Testis (tissue), 3 donors: ENCODE data around the gene IL15RA. TPM values are rescaled to one million over a fixed set of nuclear protein-coding genes. Genes with fewer than 3 reads are reported as not detected.

Source experiments
- DNase-seq: peaks from one replicate; pipeline ENCODE4 v3.0.0-alpha.2; 2019
- H3K27ac ChIP-seq, 2 donors: fragments of 200-600 bp; sonication (generic); one replicate each; pipeline ENCODE4 v1.5.1; 2019
- H3K27me3 ChIP-seq: fragments of 200-600 bp; sonication (generic); one replicate; pipeline ENCODE4 v1.5.1; 2019
- H3K36me3 ChIP-seq: fragments of 200-600 bp; sonication (generic); one replicate; pipeline ENCODE4 v1.5.1; 2017; ENCODE audit warnings: low read depth; ENCODE audit errors: missing control alignments
- H3K4me1 ChIP-seq: fragments of 200-600 bp; sonication (generic); one replicate; pipeline ENCODE4 v1.5.1; 2019
- H3K4me3 ChIP-seq, 2 donors: fragments of 200-600 bp; sonication (generic); one replicate each; pipeline ENCODE4 v1.5.1; 2017 to 2019
- H3K9me3 ChIP-seq: fragments of 200-600 bp; sonication (generic); one replicate; pipeline ENCODE4 v1.5.1; 2017
- POLR2A ChIP-seq: fragments of 450-650 bp; IDR thresholded peaks from one replicate; pipeline ENCODE4 v1.6.1; 2017; ENCODE audit warnings: antibody characterized with exemption, mild to moderate bottlenecking, moderate library complexity
- WGBS, 2 donors: methylation state at CpG; one replicate each; pipeline ENCODE4 v1.1.5; 2018; 5-methylcytosine and 5-hydroxymethylcytosine counted together
- intact Hi-C: fragments of 100-400 bp; cut with DNase I; formaldehyde crosslinking; loops from one replicate; pipeline ENCODE4 v1.15.1; 2023; ENCODE audit warnings: low total_unique reads
- polyA plus RNA-seq: library from polyadenylated mRNA; stranded (reverse); fragments of 350-450 nt; fragmentation: Illumina TruSeq; extraction: RNeasy Lipid Tissue Mini Kit (QIAGEN cat#74804); gene quantifications from one replicate; pipeline ENCODE4 v1.2.3, GENCODE V29; 2014; ENCODE audit warnings: low read depth, low replicate concordance; ENCODE audit not compliant: insufficient read depth
- total RNA-seq, 2 donors: library from RNA; depleted of rRNA; stranded (reverse); fragments of >200 nt; gene quantifications; one replicate each; pipeline ENCODE4 v1.2.3, GENCODE V29; 2016
- TF ChIP-seq, protein P1 (sequence below), 3 experiments: fragments of 450-650 bp in 2 of 3; fragments of 200-600 bp in 1 of 3; sonication (generic) in 1 of 3; IDR thresholded peaks; one replicate each; pipeline ENCODE4 v1.5.1; 2016 to 2019; ENCODE audit warnings: antibody characterized with exemption in 3 of 3, mild to moderate bottlenecking in 2 of 3, moderate library complexity in 1 of 3

Gene IL15RA
- total and polyA plus RNA-seq, 3 donors from 2014 or later, result 15.6 to 21.9 (median 18.3) TPM

DNA sequence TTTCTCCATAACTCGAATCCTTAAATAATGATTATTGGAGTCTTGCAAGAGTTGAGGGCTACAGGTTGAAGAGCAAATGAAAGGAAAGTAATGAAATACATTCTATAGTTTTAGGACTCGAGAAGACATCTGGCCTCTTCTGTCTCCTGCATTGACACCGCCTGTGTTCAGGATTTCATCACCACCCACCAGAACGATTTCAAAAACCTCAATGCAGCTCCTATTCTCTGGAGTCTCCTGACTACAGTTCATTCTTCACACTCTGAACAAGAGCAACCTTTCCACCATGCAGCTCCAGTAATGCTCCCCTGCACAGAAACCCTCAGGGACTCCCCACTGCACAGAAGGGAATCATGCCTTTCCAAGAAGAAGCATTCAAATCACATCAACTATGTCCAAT is 5.5 kb downstream of the IL15RA start:
- DNase-seq, result no peak
- WGBS, 2 donors, result 71 to 72% methylated on average over 4 of the region's 4 CpGs
- TF ChIP-seq, protein P1, sequence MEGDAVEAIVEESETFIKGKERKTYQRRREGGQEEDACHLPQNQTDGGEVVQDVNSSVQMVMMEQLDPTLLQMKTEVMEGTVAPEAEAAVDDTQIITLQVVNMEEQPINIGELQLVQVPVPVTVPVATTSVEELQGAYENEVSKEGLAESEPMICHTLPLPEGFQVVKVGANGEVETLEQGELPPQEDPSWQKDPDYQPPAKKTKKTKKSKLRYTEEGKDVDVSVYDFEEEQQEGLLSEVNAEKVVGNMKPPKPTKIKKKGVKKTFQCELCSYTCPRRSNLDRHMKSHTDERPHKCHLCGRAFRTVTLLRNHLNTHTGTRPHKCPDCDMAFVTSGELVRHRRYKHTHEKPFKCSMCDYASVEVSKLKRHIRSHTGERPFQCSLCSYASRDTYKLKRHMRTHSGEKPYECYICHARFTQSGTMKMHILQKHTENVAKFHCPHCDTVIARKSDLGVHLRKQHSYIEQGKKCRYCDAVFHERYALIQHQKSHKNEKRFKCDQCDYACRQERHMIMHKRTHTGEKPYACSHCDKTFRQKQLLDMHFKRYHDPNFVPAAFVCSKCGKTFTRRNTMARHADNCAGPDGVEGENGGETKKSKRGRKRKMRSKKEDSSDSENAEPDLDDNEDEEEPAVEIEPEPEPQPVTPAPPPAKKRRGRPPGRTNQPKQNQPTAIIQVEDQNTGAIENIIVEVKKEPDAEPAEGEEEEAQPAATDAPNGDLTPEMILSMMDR (IDR thresholded peaks at IDR 0.05), result no peak
- TF ChIP-seq POLR2A, result no peak

DNA sequence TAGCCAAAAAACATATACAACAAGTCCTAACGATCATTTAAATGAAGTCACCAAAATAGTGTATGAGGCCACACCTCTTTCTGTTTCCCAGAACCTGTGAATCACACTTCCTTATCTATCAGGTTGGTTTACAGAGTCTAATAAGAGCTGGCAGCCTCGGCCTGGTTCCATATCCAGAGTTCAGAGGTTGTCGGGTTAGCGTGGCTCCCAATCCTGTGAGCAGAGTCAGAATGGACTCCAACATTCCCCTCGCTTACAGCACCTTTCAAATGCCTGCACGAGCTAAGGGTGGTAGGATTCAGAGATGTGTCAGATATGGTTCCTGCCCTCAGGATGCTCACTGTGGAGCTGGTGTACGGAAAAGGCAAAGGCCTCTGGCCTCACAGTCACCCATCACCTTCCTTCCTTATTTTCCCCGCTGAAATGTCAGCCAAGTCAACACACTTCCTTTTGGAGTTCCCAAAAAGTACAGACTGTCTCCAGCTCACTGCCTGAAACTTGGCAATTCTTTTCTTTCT is 6.0 kb downstream of the IL15RA start:
- DNase-seq, result no peak
- Histone ChIP-seq H3K36me3 (no peaks in the 10 kb centered on the region), H3K4me3 (no peak overlapping the region), H3K4me1 (no peaks in the 10 kb centered on the region), H3K9me3 (no peaks in the 10 kb centered on the region), H3K27ac (peak overlapping the region in 1 of 2 donors; percentile 50), H3K27me3 (no peaks in the 10 kb centered on the region)
- WGBS, 2 donors, result 61 to 76% methylated on average over 5 to 8 of the region's 8 CpGs
- intact Hi-C loops, result no loop called here
- no peak for TF ChIP-seq POLR2A
- TF ChIP-seq, protein P1 (IDR thresholded peaks at IDR 0.05), result no peak

More for the DNA sequence above, 5.5 kb downstream of the IL15RA start:
- peak overlapping the region in 1 of 2 donors; percentile 50 for H3K27ac ChIP-seq
- intact Hi-C loops, result no loop called here
- H3K27me3 ChIP-seq, result no peaks in the 10 kb centered on the region
- H3K9me3 ChIP-seq, result no peaks in the 10 kb centered on the region
- H3K36me3 ChIP-seq, result no peaks in the 10 kb centered on the region
- no peaks in the 10 kb centered on the region for H3K4me1 ChIP-seq
- H3K4me3 ChIP-seq, result no peak overlapping the region

DNA sequence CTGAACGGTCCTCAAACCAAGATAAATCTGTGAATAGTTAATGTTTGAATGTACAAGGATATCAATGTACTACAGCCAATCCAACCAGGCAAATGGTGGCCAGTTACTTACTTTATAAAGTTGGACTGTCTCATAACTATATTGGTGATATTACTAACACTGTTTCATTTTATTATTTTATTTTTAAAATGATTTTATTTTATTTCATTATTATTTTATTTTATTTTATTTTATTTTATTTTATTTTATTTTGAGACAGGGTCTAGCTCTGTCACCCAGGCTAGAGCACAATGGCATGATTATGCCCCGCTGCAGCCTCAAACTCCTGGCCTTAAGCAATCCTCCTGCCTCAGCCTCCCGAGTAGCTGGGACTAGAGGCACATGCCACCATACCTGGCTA is 6.8 kb downstream of the IL15RA start:
- H3K4me1 ChIP-seq, result no peaks in the 10 kb centered on the region
- H3K27ac ChIP-seq, result peak overlapping the region in 1 of 2 donors; percentile 50
- TF ChIP-seq, protein P1 (IDR thresholded peaks at IDR 0.05), result no peak
- TF ChIP-seq POLR2A, result no peak
- no peaks in the 10 kb centered on the region for H3K27me3 ChIP-seq
- H3K9me3 ChIP-seq, result no peaks in the 10 kb centered on the region
- no peak overlapping the region for H3K4me3 ChIP-seq
- no peaks in the 10 kb centered on the region for H3K36me3 ChIP-seq
- WGBS, 2 donors, result 90 to 93% methylated on average over 3 of the region's 3 CpGs
- intact Hi-C loops, result no loop called here
- DNase-seq, result no peak

DNA sequence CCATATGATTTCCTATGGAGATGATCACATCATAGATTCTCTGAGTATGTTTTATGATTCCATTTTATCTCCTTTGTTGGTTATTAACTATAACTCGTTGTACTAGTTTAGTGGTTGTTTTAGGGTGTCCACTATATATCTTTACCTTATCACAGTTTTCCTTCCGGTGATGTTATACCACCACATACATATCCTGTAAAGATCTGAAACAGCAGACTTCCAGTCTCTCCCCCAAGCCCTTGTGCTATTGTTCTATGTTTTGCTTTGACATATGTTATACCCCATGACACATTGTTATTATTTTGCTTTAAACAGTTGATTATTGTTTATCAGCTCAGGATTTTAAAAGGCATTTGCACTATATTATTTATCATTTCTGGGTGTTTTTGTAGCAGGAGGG is 7.3 kb downstream of the IL15RA start:
- Histone ChIP-seq H3K9me3 (no peaks in the 10 kb centered on the region), H3K27me3 (no peaks in the 10 kb centered on the region), H3K4me1 (no peaks in the 10 kb centered on the region), H3K4me3 (no peak overlapping the region), H3K36me3 (no peaks in the 10 kb centered on the region), H3K27ac (no peak overlapping the region)
- no peak for DNase-seq
- WGBS, 2 donors, result 82 to 84% methylated on average over 2 of the region's 2 CpGs
- intact Hi-C loops, result no loop called here
- TF ChIP-seq POLR2A, result no peak
- TF ChIP-seq, protein P1 (IDR thresholded peaks at IDR 0.05), result no peak
